Measurements from ENCODE around the gene FRY. TPM values are rescaled to one million over a fixed set of nuclear protein-coding genes. Genes with fewer than 3 reads are reported as not detected.

Gene FRY
- total RNA-seq, 4 donors from 2014 or later = 27.4 to 50.4 (median 39.4) TPM

DNA sequence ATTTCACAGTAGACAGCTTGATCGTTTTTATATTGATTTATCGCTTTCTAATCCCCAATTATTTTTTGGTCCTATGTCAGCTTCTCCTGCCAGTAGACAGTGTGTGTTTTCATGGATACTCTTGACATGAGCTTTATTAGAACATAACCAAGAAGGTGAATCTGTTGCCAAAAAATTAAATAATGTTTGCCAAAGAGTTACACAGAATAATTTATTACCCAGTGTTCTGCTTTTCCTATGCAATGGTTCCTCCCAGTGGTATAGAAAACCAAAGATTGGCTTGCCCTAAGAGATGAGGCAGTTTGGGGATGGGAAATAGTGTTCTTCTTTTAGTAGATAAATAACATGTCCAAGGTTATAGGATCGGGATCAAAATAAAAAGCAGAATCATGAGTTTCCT lies 8.5 kb upstream of the FRY start:
- Histone ChIP-seq H3K27me3 (no peaks in the 10 kb centered on the region), H3K4me1 (no peaks in the 10 kb centered on the region), H3K4me3 (replicated peaks in 1 of 3) (no peak overlapping the region), H3K36me3 (no peaks in the 10 kb centered on the region), H3K9me3 (no peaks in the 10 kb centered on the region), H3K27ac (no peak overlapping the region)
- 86 to 93% methylated on average over 3 of the region's 3 CpGs for WGBS, 2 donors
- no peak for TF ChIP-seq POLR2A (IDR thresholded peaks at IDR 0.05)
- TF ChIP-seq, protein P1, sequence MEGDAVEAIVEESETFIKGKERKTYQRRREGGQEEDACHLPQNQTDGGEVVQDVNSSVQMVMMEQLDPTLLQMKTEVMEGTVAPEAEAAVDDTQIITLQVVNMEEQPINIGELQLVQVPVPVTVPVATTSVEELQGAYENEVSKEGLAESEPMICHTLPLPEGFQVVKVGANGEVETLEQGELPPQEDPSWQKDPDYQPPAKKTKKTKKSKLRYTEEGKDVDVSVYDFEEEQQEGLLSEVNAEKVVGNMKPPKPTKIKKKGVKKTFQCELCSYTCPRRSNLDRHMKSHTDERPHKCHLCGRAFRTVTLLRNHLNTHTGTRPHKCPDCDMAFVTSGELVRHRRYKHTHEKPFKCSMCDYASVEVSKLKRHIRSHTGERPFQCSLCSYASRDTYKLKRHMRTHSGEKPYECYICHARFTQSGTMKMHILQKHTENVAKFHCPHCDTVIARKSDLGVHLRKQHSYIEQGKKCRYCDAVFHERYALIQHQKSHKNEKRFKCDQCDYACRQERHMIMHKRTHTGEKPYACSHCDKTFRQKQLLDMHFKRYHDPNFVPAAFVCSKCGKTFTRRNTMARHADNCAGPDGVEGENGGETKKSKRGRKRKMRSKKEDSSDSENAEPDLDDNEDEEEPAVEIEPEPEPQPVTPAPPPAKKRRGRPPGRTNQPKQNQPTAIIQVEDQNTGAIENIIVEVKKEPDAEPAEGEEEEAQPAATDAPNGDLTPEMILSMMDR (IDR thresholded peaks at IDR 0.05) = no peak
- intact Hi-C loops (cut with DNase I) = loop anchor here (10.0 kb wide), 1 partner anchor 282 kb away; no protein-coding TSS in a partner anchor
- DNase-seq = no peak

GRCh38 chr13:32023698-32024097 lies 7.9 kb upstream of the FRY start:
- intact Hi-C loops (cut with DNase I) = loop anchor here (10.0 kb wide), 1 partner anchor 281 kb away; no protein-coding TSS in a partner anchor
- 87 to 89% methylated on average over 3 of the region's 3 CpGs for WGBS, 2 donors
- H3K9me3 ChIP-seq = no peaks in the 10 kb centered on the region

DNA sequence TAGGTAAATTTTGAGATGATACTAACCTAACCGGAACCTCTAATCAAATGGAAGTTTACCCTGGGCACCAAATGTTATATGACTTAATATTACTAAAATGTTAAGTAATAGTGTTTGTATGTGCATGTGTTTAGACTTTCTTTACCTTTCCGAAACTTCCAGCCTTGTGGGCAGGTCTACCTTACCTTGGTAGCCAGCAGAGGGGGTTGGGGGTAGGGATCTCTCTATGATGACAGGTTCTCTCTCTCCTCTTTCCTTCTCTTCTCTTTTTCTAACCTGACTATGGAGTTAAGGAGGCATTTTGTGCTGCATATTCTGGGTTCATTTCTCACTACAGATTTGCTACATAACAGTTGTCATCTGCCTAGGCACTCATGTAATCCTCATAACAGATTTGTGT lies 6.8 kb upstream of the FRY start:
- DNase-seq = no peak
- no peaks in the 10 kb centered on the region for H3K27me3 ChIP-seq
- WGBS, 2 donors = 93 to 96% methylated on average over 2 of the region's 2 CpGs
- H3K9me3 ChIP-seq = no peaks in the 10 kb centered on the region
- H3K4me1 ChIP-seq = no peaks in the 10 kb centered on the region
- no peak overlapping the region for H3K4me3 ChIP-seq (replicated peaks in 1 of 3)
- no peak overlapping the region for H3K27ac ChIP-seq
- no peak for TF ChIP-seq POLR2A (IDR thresholded peaks at IDR 0.05)
- TF ChIP-seq, protein P1 (IDR thresholded peaks at IDR 0.05) = no peak
- no peaks in the 10 kb centered on the region for H3K36me3 ChIP-seq
- intact Hi-C loops (cut with DNase I) = loop anchor here (10.0 kb wide), 1 partner anchor 280 kb away; no protein-coding TSS in a partner anchor

More at GRCh38 chr13:32023698-32024097, 7.9 kb upstream of the FRY start:
- DNase-seq = no peak
- Histone ChIP-seq H3K4me1 (no peaks in the 10 kb centered on the region), H3K4me3 (replicated peaks in 1 of 3) (no peak overlapping the region), H3K27ac (no peak overlapping the region), H3K27me3 (no peaks in the 10 kb centered on the region), H3K36me3 (no peaks in the 10 kb centered on the region)
- TF ChIP-seq, protein P1 (IDR thresholded peaks at IDR 0.05) = peak in 1 of 6 experiments; percentile 15
- TF ChIP-seq POLR2A (IDR thresholded peaks at IDR 0.05) = no peak

DNA sequence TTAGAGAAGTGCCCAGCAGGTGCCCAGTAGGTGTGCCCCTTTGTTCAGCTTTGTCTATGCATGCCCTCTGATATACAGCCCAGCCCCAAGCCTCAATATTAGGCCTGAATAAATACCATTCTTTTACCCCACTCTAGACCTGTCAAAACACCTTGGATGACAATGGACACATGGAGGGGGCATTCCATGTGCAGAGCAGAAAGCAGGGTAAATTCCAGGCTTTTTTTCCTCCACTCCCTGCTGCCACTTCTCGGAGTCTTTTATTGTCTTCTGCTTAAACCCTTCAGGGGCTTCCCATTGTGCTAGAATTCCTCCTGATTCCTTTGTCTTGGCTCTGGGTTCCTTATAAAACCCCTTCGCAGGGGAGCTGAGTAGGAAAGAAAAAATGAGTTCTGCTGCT lies 5.8 kb upstream of the FRY start:
- TF ChIP-seq POLR2A (IDR thresholded peaks at IDR 0.05) = no peak
- TF ChIP-seq, protein P1 (IDR thresholded peaks at IDR 0.05) = no peak
- H3K9me3 ChIP-seq = no peaks in the 10 kb centered on the region
- peaks cover 0 to 2% of the 10 kb centered on the region in 2 donors for H3K4me1 ChIP-seq
- intact Hi-C loops (cut with DNase I) = loop anchor here (10.0 kb wide), 1 partner anchor 279 kb away; no protein-coding TSS in a partner anchor
- DNase-seq = no peak
- H3K27ac ChIP-seq = no peak overlapping the region
- no peak overlapping the region for H3K4me3 ChIP-seq (replicated peaks in 1 of 3)
- WGBS, 2 donors = 84 to 89% methylated on average over 2 of the region's 2 CpGs
- no peaks in the 10 kb centered on the region for H3K27me3 ChIP-seq
- H3K36me3 ChIP-seq = no peaks in the 10 kb centered on the region

DNA sequence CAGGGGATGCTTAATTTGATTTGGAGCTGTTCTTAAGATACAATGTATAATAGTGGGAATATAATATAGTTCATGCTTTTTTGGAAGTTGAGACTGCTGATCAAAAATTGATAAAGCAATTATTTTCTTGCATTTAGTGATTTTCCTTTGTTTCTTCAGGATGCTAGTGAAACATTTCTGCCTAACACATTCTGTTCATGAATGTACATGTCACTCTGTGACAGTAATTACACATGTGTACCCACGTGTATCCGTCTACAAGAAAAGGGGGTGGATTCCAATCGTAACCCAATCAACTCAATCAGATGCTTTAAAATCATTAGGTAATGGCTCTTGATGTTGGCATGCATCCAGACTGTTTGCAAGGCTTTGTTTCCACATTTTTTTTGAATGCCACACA lies 5.0 kb upstream of the FRY start:
- H3K4me3 ChIP-seq (replicated peaks in 1 of 3) = no peak overlapping the region
- H3K36me3 ChIP-seq = no peaks in the 10 kb centered on the region
- H3K4me1 ChIP-seq = peaks cover 0 to 6% of the 10 kb centered on the region in 2 donors
- intact Hi-C loops (cut with DNase I) = loop anchor here (10.0 kb wide), 1 partner anchor 278 kb away; no protein-coding TSS in a partner anchor
- WGBS, 2 donors = 76 to 92% methylated on average over 3 of the region's 3 CpGs
- H3K27ac ChIP-seq = no peak overlapping the region
- H3K27me3 ChIP-seq = no peaks in the 10 kb centered on the region
- TF ChIP-seq, protein P1 (IDR thresholded peaks at IDR 0.05) = no peak
- no peak for TF ChIP-seq POLR2A (IDR thresholded peaks at IDR 0.05)
- no peaks in the 10 kb centered on the region for H3K9me3 ChIP-seq
- DNase-seq = no peak
